ENCODE measurements around the gene CCNG1. TPM values are rescaled to one million over a fixed set of nuclear protein-coding genes. Genes with fewer than 3 reads are reported as not detected.
"Not testable (repeated sequence)": the region's sequence is repeated elsewhere in the genome, so short reads cannot be mapped to it uniquely, and the experiment has no call there.

The CCNG1 gene
- total RNA-seq, 2 experiments from 2014 or later, result 114 to 116 TPM

DNA sequence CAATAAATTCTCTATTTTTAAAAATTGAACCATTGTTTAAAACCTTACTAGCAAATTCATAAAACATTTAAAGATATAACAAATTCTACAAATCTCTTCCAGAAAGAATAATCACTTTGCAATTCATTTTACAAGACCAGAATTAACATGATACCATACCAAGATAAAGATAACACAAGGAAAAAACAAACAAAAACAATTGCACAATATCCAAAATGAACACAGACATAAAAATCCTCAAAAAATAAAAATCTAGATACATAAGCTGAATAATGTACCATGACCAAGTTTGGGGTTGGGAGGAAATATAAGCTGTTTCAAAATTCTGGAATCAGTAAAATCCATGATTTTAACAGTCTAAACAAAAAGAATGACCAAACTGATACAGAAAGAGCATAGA, 11.1 kb downstream of the CCNG1 start:
- H3K9me3 Mint-ChIP-seq, result no peaks in the 10 kb centered on the region
- TF ChIP-seq, protein P1, sequence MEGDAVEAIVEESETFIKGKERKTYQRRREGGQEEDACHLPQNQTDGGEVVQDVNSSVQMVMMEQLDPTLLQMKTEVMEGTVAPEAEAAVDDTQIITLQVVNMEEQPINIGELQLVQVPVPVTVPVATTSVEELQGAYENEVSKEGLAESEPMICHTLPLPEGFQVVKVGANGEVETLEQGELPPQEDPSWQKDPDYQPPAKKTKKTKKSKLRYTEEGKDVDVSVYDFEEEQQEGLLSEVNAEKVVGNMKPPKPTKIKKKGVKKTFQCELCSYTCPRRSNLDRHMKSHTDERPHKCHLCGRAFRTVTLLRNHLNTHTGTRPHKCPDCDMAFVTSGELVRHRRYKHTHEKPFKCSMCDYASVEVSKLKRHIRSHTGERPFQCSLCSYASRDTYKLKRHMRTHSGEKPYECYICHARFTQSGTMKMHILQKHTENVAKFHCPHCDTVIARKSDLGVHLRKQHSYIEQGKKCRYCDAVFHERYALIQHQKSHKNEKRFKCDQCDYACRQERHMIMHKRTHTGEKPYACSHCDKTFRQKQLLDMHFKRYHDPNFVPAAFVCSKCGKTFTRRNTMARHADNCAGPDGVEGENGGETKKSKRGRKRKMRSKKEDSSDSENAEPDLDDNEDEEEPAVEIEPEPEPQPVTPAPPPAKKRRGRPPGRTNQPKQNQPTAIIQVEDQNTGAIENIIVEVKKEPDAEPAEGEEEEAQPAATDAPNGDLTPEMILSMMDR (IDR thresholded peaks at IDR 0.05), result no peak

DNA sequence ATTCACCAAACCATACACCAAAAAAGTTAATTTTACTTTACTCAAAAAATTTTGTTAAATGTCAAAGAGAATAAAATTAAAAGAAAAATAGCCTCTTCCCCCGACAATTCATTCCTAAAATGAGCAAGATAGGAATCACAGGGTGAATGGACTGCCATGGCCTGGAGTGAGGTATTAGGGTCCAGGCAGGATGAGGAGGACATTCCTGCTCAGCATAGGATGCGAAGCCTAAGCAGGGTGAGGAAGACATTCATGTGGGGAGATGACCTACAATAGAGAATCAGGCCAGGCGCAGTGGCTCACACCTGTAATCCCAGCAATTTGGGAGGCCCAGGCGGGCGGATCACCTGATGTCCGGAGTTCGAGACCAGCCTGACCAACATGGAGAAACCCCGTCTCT, 14.1 kb downstream of the CCNG1 start:
- Mint-ChIP-seq H3K36me3 (ENCODE audit: low read depth) (peaks cover 81% of the 10 kb centered on the region), H3K27me3 (no peaks in the 10 kb centered on the region), H3K4me1 (ENCODE audit: low read depth) (peaks cover 14% of the 10 kb centered on the region), H3K4me3 (no peak overlapping the region), H3K9me3 (no peaks in the 10 kb centered on the region), H3K27ac (no peak overlapping the region)
- DNase-seq, result no peak
- no peak for ATAC-seq (ENCODE audit: poor library complexity)
- CTCF ChIA-PET, result no interaction called here
- Histone ChIP-seq H3K4me3 (ENCODE audit: low read length) (no peak overlapping the region), H3K9me3 (ENCODE audit: control insufficient read depth in 1 of 2, insufficient read depth in 1 of 2, low read length in 2 of 2) (no peaks in the 10 kb centered on the region), H3K27me3 (ENCODE audit: control insufficient read depth in 1 of 2, insufficient read depth in 2 of 2, low read length in 2 of 2) (no peaks in the 10 kb centered on the region), H3K27ac (ENCODE audit: low read depth in 1 of 2, low read length in 2 of 2) (no peak overlapping the region), H3K36me3 (ENCODE audit: insufficient read depth, low read length) (peaks cover 54% of the 10 kb centered on the region), H3K4me1 (ENCODE audit: insufficient read depth, low read length) (no peaks in the 10 kb centered on the region)
- POLR2A ChIA-PET, result no interaction called here
- intact Hi-C loops (cut with DNase I, micrococcal nuclease), result no loop called here
- TF ChIP-seq, protein P1 (IDR thresholded peaks at IDR 0.05), result no peak

More for the DNA sequence above, 11.1 kb downstream of the CCNG1 start:
- no peak overlapping the region for H3K27ac Mint-ChIP-seq
- Histone ChIP-seq H3K36me3 (ENCODE audit: insufficient read depth, low read length) (peaks cover 60% of the 10 kb centered on the region), H3K9me3 (ENCODE audit: control insufficient read depth in 1 of 2, insufficient read depth in 1 of 2, low read length in 2 of 2) (no peaks in the 10 kb centered on the region), H3K4me3 (ENCODE audit: low read length) (no peak overlapping the region), H3K4me1 (ENCODE audit: insufficient read depth, low read length) (no peaks in the 10 kb centered on the region), H3K27ac (ENCODE audit: low read depth in 1 of 2, low read length in 2 of 2) (no peak overlapping the region), H3K27me3 (ENCODE audit: control insufficient read depth in 1 of 2, insufficient read depth in 2 of 2, low read length in 2 of 2) (no peaks in the 10 kb centered on the region)
- no peaks in the 10 kb centered on the region for H3K4me1 Mint-ChIP-seq (ENCODE audit: low read depth)
- no peak for DNase-seq
- H3K4me3 Mint-ChIP-seq, result no peak overlapping the region
- H3K27me3 Mint-ChIP-seq, result no peaks in the 10 kb centered on the region
- intact Hi-C loops (cut with DNase I, micrococcal nuclease), result no loop called here
- ChIA-PET POLR2A (interaction anchor here (4.1 kb wide), 1 partner anchor 11 kb away, joined by 16 read pairs; the partner anchor contains the start of genes HMMR and NUDCD2), CTCF (interaction anchor here (1.5 to 1.8 kb wide), 2 partner anchors 10 to 11 kb away, joined by 4 to 6 read pairs; partner anchors contain the start of genes CCNG1 and NUDCD2)
- no peak for ATAC-seq (ENCODE audit: poor library complexity)
- H3K36me3 Mint-ChIP-seq (ENCODE audit: low read depth), result peaks cover 85% of the 10 kb centered on the region

DNA sequence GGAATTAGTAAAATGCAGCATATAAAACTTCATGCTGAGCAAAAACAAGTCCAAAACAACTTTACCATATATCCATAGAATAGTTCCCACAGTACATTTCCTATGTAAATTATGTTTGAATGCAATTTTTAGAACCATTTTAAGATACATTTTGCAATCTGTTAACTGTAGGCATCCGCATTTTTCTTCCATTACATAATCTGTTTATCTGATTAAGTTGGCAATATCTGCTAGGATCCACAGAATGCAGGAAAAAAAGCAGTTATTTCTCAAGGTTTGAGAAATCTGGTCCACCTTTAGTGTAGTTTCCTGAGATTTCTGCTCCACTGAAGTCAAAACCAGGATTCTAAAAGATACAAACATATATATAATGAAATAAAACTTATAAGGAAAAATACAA, 16.3 kb downstream of the CCNG1 start:
- Mint-ChIP-seq H3K4me1 (ENCODE audit: low read depth) (peaks cover 30% of the 10 kb centered on the region), H3K27ac (no peak overlapping the region), H3K4me3 (no peak overlapping the region), H3K36me3 (ENCODE audit: low read depth) (peaks cover 70% of the 10 kb centered on the region), H3K27me3 (no peaks in the 10 kb centered on the region), H3K9me3 (no peaks in the 10 kb centered on the region)
- POLR2A ChIA-PET, result no interaction called here
- TF ChIP-seq, protein P1 (IDR thresholded peaks at IDR 0.05), result no peak
- H3K27ac ChIP-seq (ENCODE audit: low read depth in 1 of 2, low read length in 2 of 2), result no peak overlapping the region
- CTCF ChIA-PET, result no interaction called here
- H3K4me3 ChIP-seq (ENCODE audit: low read length), result no peak overlapping the region
- H3K36me3 ChIP-seq (ENCODE audit: insufficient read depth, low read length), result peaks cover 41% of the 10 kb centered on the region
- peaks cover 7% of the 10 kb centered on the region for H3K4me1 ChIP-seq (ENCODE audit: insufficient read depth, low read length)
- DNase-seq, result no peak
- ATAC-seq (ENCODE audit: poor library complexity), result no peak
- H3K27me3 ChIP-seq (ENCODE audit: control insufficient read depth in 1 of 2, insufficient read depth in 2 of 2, low read length in 2 of 2), result no peaks in the 10 kb centered on the region
- no peaks in the 10 kb centered on the region for H3K9me3 ChIP-seq (ENCODE audit: control insufficient read depth in 1 of 2, insufficient read depth in 1 of 2, low read length in 2 of 2)
- intact Hi-C loops (cut with DNase I, micrococcal nuclease), result no loop called here

DNA sequence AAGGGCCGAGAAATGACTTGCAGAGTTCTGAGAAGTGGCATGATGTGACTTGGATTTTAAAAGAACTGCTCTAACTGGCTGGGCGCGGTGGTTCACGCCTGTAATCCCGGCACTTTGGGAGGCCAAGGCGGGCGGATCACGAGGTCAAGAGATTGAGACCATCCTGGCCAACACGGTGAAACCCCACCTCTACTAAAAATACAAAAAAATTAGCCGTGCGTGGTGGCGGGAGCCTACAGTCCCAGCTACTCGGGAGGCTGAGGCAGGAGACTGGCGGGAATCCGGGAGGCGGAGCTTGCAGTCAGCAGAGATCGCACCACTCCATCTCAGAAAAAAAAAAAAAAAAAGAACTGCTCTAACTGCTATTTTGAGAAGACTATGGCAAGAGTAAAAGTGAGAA, 18.0 kb downstream of the CCNG1 start:
- DNase-seq; intact Hi-C loops (cut with DNase I, micrococcal nuclease); H3K27me3 Mint-ChIP-seq; H3K4me3 Mint-ChIP-seq; POLR2A ChIA-PET; H3K9me3 Mint-ChIP-seq; H3K27me3 ChIP-seq (ENCODE audit: control insufficient read depth in 1 of 2, insufficient read depth in 2 of 2, low read length in 2 of 2); ATAC-seq (ENCODE audit: poor library complexity); CTCF ChIA-PET; H3K9me3 ChIP-seq (ENCODE audit: control insufficient read depth in 1 of 2, insufficient read depth in 1 of 2, low read length in 2 of 2); H3K4me1 ChIP-seq (ENCODE audit: insufficient read depth, low read length); H3K27ac ChIP-seq (ENCODE audit: low read depth in 1 of 2, low read length in 2 of 2); H3K4me3 ChIP-seq (ENCODE audit: low read length): not testable (repeated sequence)
- Mint-ChIP-seq H3K27ac (peak overlapping the region; percentile 58), H3K36me3 (ENCODE audit: low read depth) (peaks cover 71% of the 10 kb centered on the region), H3K4me1 (ENCODE audit: low read depth) (peaks cover 40% of the 10 kb centered on the region)
- H3K36me3 ChIP-seq (ENCODE audit: insufficient read depth, low read length), result peaks cover 41% of the 10 kb centered on the region
